ENCODE results near the gene SFTPA2.
"Not testable (repeated sequence)": the region's sequence is repeated elsewhere in the genome, so short reads cannot be mapped to it uniquely, and the experiment has no call there.

SFTPA2 gene

DNA sequence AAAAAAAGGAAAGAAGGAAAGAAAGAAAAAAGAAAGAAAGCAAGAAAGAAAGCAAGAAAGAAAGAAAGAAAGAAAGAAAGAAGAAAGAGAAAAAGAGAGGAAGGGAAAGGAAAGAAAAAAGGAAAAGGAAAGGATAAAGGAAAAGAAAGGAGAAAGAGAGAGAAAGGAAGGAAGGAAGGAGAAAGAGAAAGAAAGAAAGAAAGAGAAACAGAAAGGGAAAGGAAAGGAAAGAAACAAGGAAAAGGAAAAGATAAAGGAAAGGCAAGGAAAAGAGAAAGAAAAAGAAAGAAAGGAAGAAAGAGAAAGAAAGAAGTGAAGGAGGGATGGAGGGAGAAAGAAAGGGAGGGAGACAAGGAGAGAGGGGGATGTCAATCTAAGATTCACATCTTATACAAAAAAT is 20.8 kb upstream of the SFTPA2 start:
- no peak overlapping the region for H3K14ac ChIP-seq (ENCODE audit: low read length)
- no peak overlapping the region for H2BK5ac ChIP-seq (ENCODE audit: low read length)
- H3K4ac ChIP-seq (ENCODE audit: low read length) = no peak overlapping the region
- H2AK5ac ChIP-seq (ENCODE audit: low read depth, low read length) = no peak overlapping the region
- H4K91ac ChIP-seq (ENCODE audit: low read depth, low read length, poor library complexity) = no peak overlapping the region
- no peak overlapping the region for H3K27ac ChIP-seq (replicated peaks; ENCODE audit: low read length)
- H3K9me3 ChIP-seq (replicated peaks in 1 of 2; ENCODE audit: control insufficient read depth in 2 of 2, insufficient read depth in 1 of 2, low read depth in 1 of 2, low read length in 2 of 2) = no peaks in the 10 kb centered on the region
- no peaks in the 10 kb centered on the region for H3K79me1 ChIP-seq (ENCODE audit: low read depth, low read length)
- no peaks in the 10 kb centered on the region for H3K4me1 ChIP-seq (ENCODE audit: control insufficient read depth in 2 of 2, insufficient read depth in 1 of 2, low read depth in 1 of 2, low read length in 2 of 2)
- H3K36me3 ChIP-seq (replicated peaks in 1 of 2; ENCODE audit: control insufficient read depth in 2 of 2, insufficient read depth in 2 of 2, low read length in 2 of 2) = no peaks in the 10 kb centered on the region
- H3K9ac ChIP-seq (ENCODE audit: low read depth, low read length, poor library complexity) = no peak overlapping the region
- no peak overlapping the region for H2BK120ac ChIP-seq (ENCODE audit: low read depth, low read length)
- H3K4me3 ChIP-seq (ENCODE audit: low read length in 2 of 2) = no peak overlapping the region
- H2AFZ ChIP-seq (ENCODE audit: low read length) = no peak overlapping the region
- H4K8ac ChIP-seq (ENCODE audit: low read depth, low read length) = no peak overlapping the region
- no peak overlapping the region for H2BK15ac ChIP-seq (ENCODE audit: low read length)
- H3K23ac ChIP-seq (ENCODE audit: low read depth, low read length, poor library complexity) = no peak overlapping the region
- no peak overlapping the region for H3K4me2 ChIP-seq (ENCODE audit: insufficient read depth, low read length, poor library complexity, severe bottlenecking)
- H2BK12ac ChIP-seq (ENCODE audit: low read length) = no peak overlapping the region
- no peak for DNase-seq (ENCODE audit: low spot score)
- H3K18ac ChIP-seq (ENCODE audit: low read length) = no peak overlapping the region
- no peaks in the 10 kb centered on the region for H3K27me3 ChIP-seq (ENCODE audit: control insufficient read depth in 3 of 3, insufficient read depth in 3 of 3, low read depth in 1 of 3, low read length in 3 of 3)

DNA sequence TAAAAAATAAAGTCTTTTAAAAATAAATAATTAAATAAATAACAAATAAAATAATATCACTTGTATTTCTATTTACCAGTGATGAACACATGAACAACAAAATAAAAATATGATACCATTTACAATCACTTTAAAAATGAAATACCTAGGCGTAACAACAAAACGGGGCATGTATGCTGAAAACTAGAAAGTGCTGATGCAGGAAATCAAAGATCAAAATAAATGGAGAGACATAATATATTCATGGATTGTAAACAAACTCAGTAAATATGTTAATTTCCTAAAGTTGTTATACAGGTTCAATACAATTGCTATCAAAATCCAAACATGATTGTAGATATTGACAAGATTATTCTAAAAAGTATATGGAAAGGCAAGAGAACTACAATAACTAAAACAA is 19.2 kb upstream of the SFTPA2 start:
- Histone ChIP-seq H3K4ac (ENCODE audit: low read length) (no peak overlapping the region), H2BK12ac (ENCODE audit: low read length) (no peak overlapping the region), H3K23ac (ENCODE audit: low read depth, low read length, poor library complexity) (no peak overlapping the region), H3K4me3 (ENCODE audit: low read length in 2 of 2) (no peak overlapping the region), H3K79me1 (ENCODE audit: low read depth, low read length) (no peaks in the 10 kb centered on the region), H3K36me3 (replicated peaks in 1 of 2; ENCODE audit: control insufficient read depth in 2 of 2, insufficient read depth in 2 of 2, low read length in 2 of 2) (no peaks in the 10 kb centered on the region), H2BK5ac (ENCODE audit: low read length) (no peak overlapping the region), H3K9ac (ENCODE audit: low read depth, low read length, poor library complexity) (no peak overlapping the region), H3K27ac (replicated peaks; ENCODE audit: low read length) (no peak overlapping the region), H3K27me3 (ENCODE audit: control insufficient read depth in 3 of 3, insufficient read depth in 3 of 3, low read depth in 1 of 3, low read length in 3 of 3) (no peaks in the 10 kb centered on the region), H2BK15ac (ENCODE audit: low read length) (no peak overlapping the region), H3K4me2 (ENCODE audit: insufficient read depth, low read length, poor library complexity, severe bottlenecking) (no peak overlapping the region), H2AK5ac (ENCODE audit: low read depth, low read length) (no peak overlapping the region), H3K18ac (ENCODE audit: low read length) (no peak overlapping the region), H3K4me1 (ENCODE audit: control insufficient read depth in 2 of 2, insufficient read depth in 1 of 2, low read depth in 1 of 2, low read length in 2 of 2) (no peaks in the 10 kb centered on the region), H4K91ac (ENCODE audit: low read depth, low read length, poor library complexity) (no peak overlapping the region), H2AFZ (ENCODE audit: low read length) (no peak overlapping the region), H4K8ac (ENCODE audit: low read depth, low read length) (no peak overlapping the region), H2BK120ac (ENCODE audit: low read depth, low read length) (no peak overlapping the region), H3K9me3 (replicated peaks in 1 of 2; ENCODE audit: control insufficient read depth in 2 of 2, insufficient read depth in 1 of 2, low read depth in 1 of 2, low read length in 2 of 2) (no peaks in the 10 kb centered on the region), H3K14ac (ENCODE audit: low read length) (no peak overlapping the region)
- DNase-seq (ENCODE audit: low spot score) = no peak
- no CpG with 5 or more reads among the region's 2 CpGs for WGBS, 2 donors (ENCODE audit: extremely low coverage in 2 of 2, insufficient read length in 2 of 2, insufficient replicate concordance in 1 of 2)

DNA sequence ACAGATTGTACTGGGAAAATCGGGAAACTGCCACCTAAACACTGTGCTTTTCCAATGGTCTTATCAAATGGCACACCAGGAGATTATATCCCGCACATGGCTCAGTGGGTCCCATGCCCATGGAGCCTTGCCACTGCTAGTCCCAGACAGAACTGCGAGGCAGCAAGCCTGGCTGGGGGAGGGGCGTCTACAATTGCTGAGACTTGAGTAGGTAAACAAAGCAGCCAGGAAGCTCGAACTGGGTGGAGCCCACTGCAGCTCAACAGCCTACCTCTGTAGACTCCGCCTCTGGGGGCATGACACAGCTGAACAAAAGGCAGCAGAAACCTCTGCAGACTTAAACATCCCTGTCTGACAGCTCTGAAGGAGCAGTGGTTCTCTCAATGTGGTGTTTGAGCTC is 10.4 kb upstream of the SFTPA2 start:
- H2BK15ac ChIP-seq (ENCODE audit: low read length); DNase-seq (ENCODE audit: low spot score); H3K18ac ChIP-seq (ENCODE audit: low read length); H2BK12ac ChIP-seq (ENCODE audit: low read length); H3K14ac ChIP-seq (ENCODE audit: low read length); H3K27ac ChIP-seq (replicated peaks; ENCODE audit: low read length); H3K23ac ChIP-seq (ENCODE audit: low read depth, low read length, poor library complexity); H4K8ac ChIP-seq (ENCODE audit: low read depth, low read length); H3K4me1 ChIP-seq (ENCODE audit: control insufficient read depth in 2 of 2, insufficient read depth in 1 of 2, low read depth in 1 of 2, low read length in 2 of 2); H3K9me3 ChIP-seq (replicated peaks in 1 of 2; ENCODE audit: control insufficient read depth in 2 of 2, insufficient read depth in 1 of 2, low read depth in 1 of 2, low read length in 2 of 2); H3K36me3 ChIP-seq (replicated peaks in 1 of 2; ENCODE audit: control insufficient read depth in 2 of 2, insufficient read depth in 2 of 2, low read length in 2 of 2); H3K27me3 ChIP-seq (ENCODE audit: control insufficient read depth in 3 of 3, insufficient read depth in 3 of 3, low read depth in 1 of 3, low read length in 3 of 3); H2BK120ac ChIP-seq (ENCODE audit: low read depth, low read length); H2AK5ac ChIP-seq (ENCODE audit: low read depth, low read length); H3K4me2 ChIP-seq (ENCODE audit: insufficient read depth, low read length, poor library complexity, severe bottlenecking); H2BK5ac ChIP-seq (ENCODE audit: low read length); H2AFZ ChIP-seq (ENCODE audit: low read length); H3K9ac ChIP-seq (ENCODE audit: low read depth, low read length, poor library complexity); H3K4me3 ChIP-seq (ENCODE audit: low read length in 2 of 2); H3K79me1 ChIP-seq (ENCODE audit: low read depth, low read length); H3K4ac ChIP-seq (ENCODE audit: low read length); H4K91ac ChIP-seq (ENCODE audit: low read depth, low read length, poor library complexity): not testable (repeated sequence)
- WGBS, 2 donors (ENCODE audit: extremely low coverage in 2 of 2, insufficient read length in 2 of 2, insufficient replicate concordance in 1 of 2) = no CpG with 5 or more reads among the region's 6 CpGs

DNA sequence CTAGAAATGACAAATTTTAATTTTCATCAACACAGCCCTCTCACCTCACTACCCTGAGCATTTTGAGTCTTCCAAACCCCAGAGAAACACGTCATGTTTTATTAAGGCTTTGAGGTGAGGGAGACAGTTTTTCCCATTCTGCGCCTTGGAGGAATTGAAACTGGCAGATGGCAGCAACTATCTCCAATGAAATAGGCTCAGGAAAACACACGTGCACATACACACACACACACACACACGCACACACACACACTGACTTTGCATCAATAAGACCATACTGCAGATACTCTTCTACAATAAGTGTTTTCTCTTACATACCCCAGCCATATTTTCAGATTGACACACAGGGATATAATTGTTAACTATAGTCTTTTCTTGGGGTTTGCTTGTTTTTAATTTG is 3.2 kb upstream of the SFTPA2 start:
- no peak overlapping the region for H2AK5ac ChIP-seq (ENCODE audit: low read depth, low read length)
- no peak overlapping the region for H3K27ac ChIP-seq (replicated peaks; ENCODE audit: low read length)
- H3K4me3 ChIP-seq (ENCODE audit: low read length in 2 of 2) = no peak overlapping the region
- no peaks in the 10 kb centered on the region for H3K9me3 ChIP-seq (replicated peaks in 1 of 2; ENCODE audit: control insufficient read depth in 2 of 2, insufficient read depth in 1 of 2, low read depth in 1 of 2, low read length in 2 of 2)
- no peak overlapping the region for H3K4me2 ChIP-seq (ENCODE audit: insufficient read depth, low read length, poor library complexity, severe bottlenecking)
- H2BK120ac ChIP-seq (ENCODE audit: low read depth, low read length) = no peak overlapping the region
- no peak for DNase-seq (ENCODE audit: low spot score)
- no peak overlapping the region for H3K23ac ChIP-seq (ENCODE audit: low read depth, low read length, poor library complexity)
- no peak overlapping the region for H4K91ac ChIP-seq (ENCODE audit: low read depth, low read length, poor library complexity)
- no peak overlapping the region for H2BK5ac ChIP-seq (ENCODE audit: low read length)
- H3K4ac ChIP-seq (ENCODE audit: low read length) = no peak overlapping the region
- H2AFZ ChIP-seq (ENCODE audit: low read length) = no peak overlapping the region
- WGBS, 2 donors (ENCODE audit: extremely low coverage in 2 of 2, insufficient read length in 2 of 2, insufficient replicate concordance in 1 of 2) = no CpG with 5 or more reads among the region's 4 CpGs
- no peak overlapping the region for H2BK12ac ChIP-seq (ENCODE audit: low read length)
- no peaks in the 10 kb centered on the region for H3K79me1 ChIP-seq (ENCODE audit: low read depth, low read length)
- no peak overlapping the region for H2BK15ac ChIP-seq (ENCODE audit: low read length)
- no peaks in the 10 kb centered on the region for H3K36me3 ChIP-seq (replicated peaks in 1 of 2; ENCODE audit: control insufficient read depth in 2 of 2, insufficient read depth in 2 of 2, low read length in 2 of 2)
- H3K27me3 ChIP-seq (ENCODE audit: control insufficient read depth in 3 of 3, insufficient read depth in 3 of 3, low read depth in 1 of 3, low read length in 3 of 3) = peaks cover 0 to 2% (median 0%) of the 10 kb centered on the region in 3 experiments
- H3K14ac ChIP-seq (ENCODE audit: low read length) = no peak overlapping the region
- H3K9ac ChIP-seq (ENCODE audit: low read depth, low read length, poor library complexity) = no peak overlapping the region
- no peak overlapping the region for H3K18ac ChIP-seq (ENCODE audit: low read length)
- H3K4me1 ChIP-seq (ENCODE audit: control insufficient read depth in 2 of 2, insufficient read depth in 1 of 2, low read depth in 1 of 2, low read length in 2 of 2) = peaks cover 2% of the 10 kb centered on the region in 2 donors
- no peak overlapping the region for H4K8ac ChIP-seq (ENCODE audit: low read depth, low read length)

Measured in neuronal stem cell (in vitro differentiated cells).